ENCODE measurements around the gene RNF213.

Gene RNF213

GRCh38 chr17:80246726-80247125 is 13.9 kb upstream of the RNF213 start:
- H3K9ac ChIP-seq (ENCODE audit: insufficient read length, low read depth): no peak overlapping the region
- TF ChIP-seq YY1 (IDR thresholded peaks at IDR 0.05; ENCODE audit: insufficient read depth, insufficient read length): no peak
- no peak for TF ChIP-seq SUZ12 (IDR thresholded peaks at IDR 0.05; ENCODE audit: extremely low read depth, insufficient read depth, insufficient read length)
- no peak for TF ChIP-seq ZNF274 (IDR thresholded peaks at IDR 0.05; ENCODE audit: low read depth, low read length)
- H3K27me3 ChIP-seq (ENCODE audit: insufficient read depth, insufficient read length): no peaks in the 10 kb centered on the region
- H3K4me3 ChIP-seq (ENCODE audit: insufficient read length, low read depth): no peak overlapping the region
- DNase-seq (ENCODE audit: low read depth, low spot score): no peak
- no peaks in the 10 kb centered on the region for H3K9me3 ChIP-seq (ENCODE audit: insufficient read depth, low read length)
- H3K4me1 ChIP-seq (ENCODE audit: insufficient read depth, insufficient read length): peaks cover 10% of the 10 kb centered on the region
- H3K36me3 ChIP-seq (ENCODE audit: insufficient read depth, insufficient read length, low read length): peaks cover 66% of the 10 kb centered on the region

- Histone ChIP-seq H3K9me3 (ENCODE audit: insufficient read depth, low read length) (no peaks in the 10 kb centered on the region), H3K4me3 (ENCODE audit: insufficient read length, low read depth) (no peak overlapping the region), H3K4me1 (ENCODE audit: insufficient read depth, insufficient read length) (peaks cover 10% of the 10 kb centered on the region), H3K9ac (ENCODE audit: insufficient read length, low read depth) (no peak overlapping the region), H3K27me3 (ENCODE audit: insufficient read depth, insufficient read length) (no peaks in the 10 kb centered on the region), H3K36me3 (ENCODE audit: insufficient read depth, insufficient read length, low read length) (peaks cover 66% of the 10 kb centered on the region)
- no peak for DNase-seq (ENCODE audit: low read depth, low spot score)
- no peak for TF ChIP-seq YY1 (IDR thresholded peaks at IDR 0.05; ENCODE audit: insufficient read depth, insufficient read length)
- no peak for TF ChIP-seq ZNF274 (IDR thresholded peaks at IDR 0.05; ENCODE audit: low read depth, low read length)
- no peak for TF ChIP-seq SUZ12 (IDR thresholded peaks at IDR 0.05; ENCODE audit: extremely low read depth, insufficient read depth, insufficient read length)
These were observed 13.1 kb upstream of the RNF213 start for GRCh38 chr17:80247561-80247960.

- TF ChIP-seq SUZ12 (IDR thresholded peaks at IDR 0.05; ENCODE audit: extremely low read depth, insufficient read depth, insufficient read length): no peak
- TF ChIP-seq YY1 (IDR thresholded peaks at IDR 0.05; ENCODE audit: insufficient read depth, insufficient read length): no peak
- TF ChIP-seq ZNF274 (IDR thresholded peaks at IDR 0.05; ENCODE audit: low read depth, low read length): no peak
- H3K4me3 ChIP-seq (ENCODE audit: insufficient read length, low read depth): no peak overlapping the region
- peaks cover 69% of the 10 kb centered on the region for H3K36me3 ChIP-seq (ENCODE audit: insufficient read depth, insufficient read length, low read length)
- H3K27me3 ChIP-seq (ENCODE audit: insufficient read depth, insufficient read length): no peaks in the 10 kb centered on the region
- no peak for DNase-seq (ENCODE audit: low read depth, low spot score)
- no peaks in the 10 kb centered on the region for H3K9me3 ChIP-seq (ENCODE audit: insufficient read depth, low read length)
- H3K9ac ChIP-seq (ENCODE audit: insufficient read length, low read depth): no peak overlapping the region
- H3K4me1 ChIP-seq (ENCODE audit: insufficient read depth, insufficient read length): peaks cover 10% of the 10 kb centered on the region
These were observed 12.4 kb upstream of the RNF213 start for GRCh38 chr17:80248001-80248893.

- Histone ChIP-seq H3K4me3 (ENCODE audit: insufficient read length, low read depth) (no peak overlapping the region), H3K9ac (ENCODE audit: insufficient read length, low read depth) (no peak overlapping the region)
- DNase-seq (ENCODE audit: low read depth, low spot score): no peak
These were observed 11.6 kb upstream of the RNF213 start for GRCh38 chr17:80248894-80249710.

GRCh38 chr17:80251966-80252365 is 8.7 kb upstream of the RNF213 start:
- TF ChIP-seq ZNF274 (IDR thresholded peaks at IDR 0.05; ENCODE audit: low read depth, low read length): no peak
- no peak for TF ChIP-seq YY1 (IDR thresholded peaks at IDR 0.05; ENCODE audit: insufficient read depth, insufficient read length)
- TF ChIP-seq SUZ12 (IDR thresholded peaks at IDR 0.05; ENCODE audit: extremely low read depth, insufficient read depth, insufficient read length): no peak
- Histone ChIP-seq H3K4me1 (ENCODE audit: insufficient read depth, insufficient read length) (peaks cover 5% of the 10 kb centered on the region), H3K4me3 (ENCODE audit: insufficient read length, low read depth) (no peak overlapping the region)

More at GRCh38 chr17:80248894-80249710, 11.6 kb upstream of the RNF213 start:
- Histone ChIP-seq H3K9me3 (ENCODE audit: insufficient read depth, low read length) (no peaks in the 10 kb centered on the region), H3K27me3 (ENCODE audit: insufficient read depth, insufficient read length) (no peaks in the 10 kb centered on the region), H3K36me3 (ENCODE audit: insufficient read depth, insufficient read length, low read length) (peaks cover 69% of the 10 kb centered on the region), H3K4me1 (ENCODE audit: insufficient read depth, insufficient read length) (peaks cover 5% of the 10 kb centered on the region)
- TF ChIP-seq SUZ12 (IDR thresholded peaks at IDR 0.05; ENCODE audit: extremely low read depth, insufficient read depth, insufficient read length) (no peak), YY1 (IDR thresholded peaks at IDR 0.05; ENCODE audit: insufficient read depth, insufficient read length) (no peak), ZNF274 (IDR thresholded peaks at IDR 0.05; ENCODE audit: low read depth, low read length) (no peak)

GRCh38 chr17:80252871-80253270 is 7.8 kb upstream of the RNF213 start:
- no peak overlapping the region for H3K4me3 ChIP-seq (ENCODE audit: insufficient read length, low read depth)
- no peaks in the 10 kb centered on the region for H3K27me3 ChIP-seq (ENCODE audit: insufficient read depth, insufficient read length)
- no peak for TF ChIP-seq YY1 (IDR thresholded peaks at IDR 0.05; ENCODE audit: insufficient read depth, insufficient read length)
- no peak for TF ChIP-seq ZNF274 (IDR thresholded peaks at IDR 0.05; ENCODE audit: low read depth, low read length)
- no peak for TF ChIP-seq SUZ12 (IDR thresholded peaks at IDR 0.05; ENCODE audit: extremely low read depth, insufficient read depth, insufficient read length)
- DNase-seq (ENCODE audit: low read depth, low spot score): no peak
- H3K9me3 ChIP-seq (ENCODE audit: insufficient read depth, low read length): no peaks in the 10 kb centered on the region
- no peak overlapping the region for H3K9ac ChIP-seq (ENCODE audit: insufficient read length, low read depth)
- peaks cover 40% of the 10 kb centered on the region for H3K36me3 ChIP-seq (ENCODE audit: insufficient read depth, insufficient read length, low read length)
- H3K4me1 ChIP-seq (ENCODE audit: insufficient read depth, insufficient read length): peaks cover 12% of the 10 kb centered on the region

More at GRCh38 chr17:80251966-80252365, 8.7 kb upstream of the RNF213 start:
- DNase-seq (ENCODE audit: low read depth, low spot score): no peak
- Histone ChIP-seq H3K9ac (ENCODE audit: insufficient read length, low read depth) (no peak overlapping the region), H3K9me3 (ENCODE audit: insufficient read depth, low read length) (no peaks in the 10 kb centered on the region), H3K36me3 (ENCODE audit: insufficient read depth, insufficient read length, low read length) (peaks cover 46% of the 10 kb centered on the region), H3K27me3 (ENCODE audit: insufficient read depth, insufficient read length) (no peaks in the 10 kb centered on the region)
